ENCODE results near the gene MYO7A. TPM values are rescaled to one million over a fixed set of nuclear protein-coding genes. Genes with fewer than 3 reads are reported as not detected.

MYO7A gene
- total and polyA plus RNA-seq, 2 of the 8 experiments (the other 6 are each of a cell fraction or from before 2014, with no cell fraction given) = 1.5 to 1.9 TPM

GRCh38 chr11:77125191-77125590 is 2.9 kb upstream of the MYO7A start:
- CTCF ChIA-PET (ENCODE audit: partially characterized antibody) = interaction anchor here (1.1 to 13.9 kb wide), 3 partner anchors 10 to 52 kb away, joined by 4 to 187 read pairs (median 170); no protein-coding TSS in a partner anchor
- no peak for FAIRE-seq
- no peak overlapping the region for H2AK5ac ChIP-seq (ENCODE audit: low read depth, low read length)
- H3K18ac ChIP-seq (ENCODE audit: extremely low read depth, low read length) = no peak overlapping the region
- H3K23me2 ChIP-seq (ENCODE audit: low read depth, low read length) = 0 out of 2 replicates have a peak, but pooled peaks cover 6% of the 10 kb centered on the region
- H3K9me3 ChIP-seq (ENCODE audit: insufficient read depth in 2 of 2, low read depth in 1 of 2, low read length in 1 of 2) = no peaks in the 10 kb centered on the region
- POLR2A ChIA-PET (ENCODE audit: partially characterized antibody) = no interaction called here
- H4K5ac ChIP-seq (ENCODE audit: insufficient read length, low read depth, low read length) = no peak overlapping the region
- no peaks in the 10 kb centered on the region for H3K79me2 ChIP-seq (ENCODE audit: control insufficient read depth in 1 of 2, insufficient read depth in 2 of 2, low read length in 2 of 2)
- H2BK20ac ChIP-seq (ENCODE audit: low read length) = no peak overlapping the region
- H3K56ac ChIP-seq (replicated peaks; ENCODE audit: insufficient read length, low read depth, low read length) = no peak overlapping the region
- no peak overlapping the region for H4K8ac ChIP-seq (ENCODE audit: extremely low read depth, insufficient read depth, low read length)
- H3K36me3 ChIP-seq (ENCODE audit: control insufficient read depth in 2 of 4, insufficient read depth in 4 of 4, low read length in 3 of 4) = no peaks in the 10 kb centered on the region; a peak in 1 of 8 replicates
- H3K4me2 ChIP-seq (ENCODE audit: insufficient read depth in 1 of 2, low read depth in 2 of 2, low read length in 2 of 2) = no peak overlapping the region
- H3K4ac ChIP-seq (replicated peaks; ENCODE audit: insufficient read length, low read depth, low read length) = no peak overlapping the region
- no peak overlapping the region for H3K23ac ChIP-seq (ENCODE audit: insufficient read length)
- no peak overlapping the region for H2AFZ ChIP-seq (ENCODE audit: low read length)
- no peak overlapping the region for H2BK12ac ChIP-seq (ENCODE audit: low read depth, low read length)
- no peak overlapping the region for H4K91ac ChIP-seq (replicated peaks; ENCODE audit: insufficient read length, low read length)
- H3K27ac ChIP-seq (ENCODE audit: low read depth, low read length) = no peak overlapping the region
- 0 out of 7 replicates have a peak, but pooled peaks cover 0 to 2% (median 0%) of the 10 kb centered on the region in 4 experiments for H3K27me3 ChIP-seq (replicated peaks in 1 of 4; ENCODE audit: control insufficient read depth in 3 of 4, extremely low read depth in 1 of 4, insufficient read depth in 3 of 4, low read length in 3 of 4)
- H2BK120ac ChIP-seq (replicated peaks; ENCODE audit: low read depth, low read length) = no peak overlapping the region
- 88% methylated on average over 6 of the region's 6 CpGs; no CpG with 5 or more reads in 1 of the 2 experiments for WGBS, 2 experiments (ENCODE audit: extremely low coverage in 1 of 2, insufficient coverage in 1 of 2, insufficient read length in 1 of 2, insufficient replicate concordance in 2 of 2, low coverage in 1 of 2, low lambda C conversion rate in 2 of 2, missing lambda C conversion rate in 1 of 2)
- no peak overlapping the region for H3K14ac ChIP-seq (ENCODE audit: insufficient read length)
- H3K4me3 ChIP-seq (ENCODE audit: extremely low read depth in 1 of 4, insufficient read depth in 2 of 4, low read depth in 3 of 4, low read length in 4 of 4) = no peak overlapping the region
- no peak overlapping the region for H2BK5ac ChIP-seq (ENCODE audit: low read depth, low read length)
- H3K79me1 ChIP-seq (ENCODE audit: low read depth, low read length) = no peaks in the 10 kb centered on the region
- H3K4me1 ChIP-seq (replicated peaks in 1 of 4; ENCODE audit: control insufficient read depth in 3 of 4, insufficient read depth in 4 of 4, low read length in 3 of 4) = peaks cover 4 to 15% (median 9%) of the 10 kb centered on the region in 4 experiments
- no peak overlapping the region for H3K9ac ChIP-seq (replicated peaks in 1 of 4; ENCODE audit: extremely low read depth in 1 of 4, low read depth in 3 of 4, low read length in 3 of 4)
- no peak overlapping the region for H2BK15ac ChIP-seq (ENCODE audit: low read length)
- no peaks in the 10 kb centered on the region for H4K20me1 ChIP-seq (replicated peaks in 1 of 2; ENCODE audit: control insufficient read depth in 1 of 2, insufficient read depth in 2 of 2, low read length in 2 of 2)
- no peak for DNase-seq (ENCODE audit: low read depth in 1 of 2, low spot score in 2 of 2)
- TF ChIP-seq MAFK (IDR thresholded peaks at IDR 0.05; ENCODE audit: low read depth, low read length) = no peak
- TF ChIP-seq GTF2F1 (IDR thresholded peaks at IDR 0.05; ENCODE audit: borderline replicate concordance, low read depth, low read length) = no peak
- no peak for TF ChIP-seq ZNF274 (IDR thresholded peaks at IDR 0.05; ENCODE audit: borderline replicate concordance, extremely low read depth, low read length)
- no peak for TF ChIP-seq SIX5 (IDR thresholded peaks at IDR 0.05; ENCODE audit: low read depth, low read length)
- TF ChIP-seq EZH2 (IDR thresholded peaks at IDR 0.05; ENCODE audit: low read depth, low read length, severe bottlenecking) = no peak
- no peak for TF ChIP-seq POLR2AphosphoS5 (IDR thresholded peaks at IDR 0.05; ENCODE audit: low read depth, low read length)
- TF ChIP-seq JUN (IDR thresholded peaks at IDR 0.05; ENCODE audit: low read depth, low read length) = no peak
- no peak for TF ChIP-seq SIN3A (conservative IDR thresholded peaks at IDR 0.05 in 1 of 2, IDR thresholded peaks at IDR 0.05 in 1 of 2; ENCODE audit: low read depth in 1 of 2, low read length in 2 of 2)
- no peak for TF ChIP-seq TBP (IDR thresholded peaks at IDR 0.05; ENCODE audit: low read depth, low read length)
- no peak for TF ChIP-seq CBX5 (IDR thresholded peaks at IDR 0.05; ENCODE audit: low read depth, low read length)
- TF ChIP-seq HDAC2 (IDR thresholded peaks at IDR 0.05; ENCODE audit: borderline replicate concordance in 1 of 2, low read depth in 2 of 2, low read length in 2 of 2) = no peak
- no peak for TF ChIP-seq RXRA (IDR thresholded peaks at IDR 0.05; ENCODE audit: insufficient read depth, low read depth, low read length)
- no peak for TF ChIP-seq E2F6 (IDR thresholded peaks at IDR 0.05)
- TF ChIP-seq SP1 (IDR thresholded peaks at IDR 0.05; ENCODE audit: low read depth, low read length) = no peak
